OCI-LY1 (cell line): ENCODE measurements around the gene CLEC1A.

Experiments used
- EZH2 ChIP-seq: fragments of 200-600 bp; sonication (generic), shearing (Covaris generic); IDR thresholded peaks from 2 replicates; pipeline ENCODE4 v1.8.0; 2017; ENCODE audit warnings: borderline replicate concordance, mixed run types, mild to moderate bottlenecking, antibody characterized with exemption, low read length, moderate library complexity, mixed read lengths
- TF ChIP-seq, protein P1 (sequence below): fragments of 200-600 bp; sonication (generic), shearing (Covaris generic); IDR thresholded peaks from 2 replicates; pipeline ENCODE4 v1.5.1; 2017; ENCODE audit warnings: mild to moderate bottlenecking, antibody characterized with exemption, low read length, moderate library complexity, mixed read lengths

DNA sequence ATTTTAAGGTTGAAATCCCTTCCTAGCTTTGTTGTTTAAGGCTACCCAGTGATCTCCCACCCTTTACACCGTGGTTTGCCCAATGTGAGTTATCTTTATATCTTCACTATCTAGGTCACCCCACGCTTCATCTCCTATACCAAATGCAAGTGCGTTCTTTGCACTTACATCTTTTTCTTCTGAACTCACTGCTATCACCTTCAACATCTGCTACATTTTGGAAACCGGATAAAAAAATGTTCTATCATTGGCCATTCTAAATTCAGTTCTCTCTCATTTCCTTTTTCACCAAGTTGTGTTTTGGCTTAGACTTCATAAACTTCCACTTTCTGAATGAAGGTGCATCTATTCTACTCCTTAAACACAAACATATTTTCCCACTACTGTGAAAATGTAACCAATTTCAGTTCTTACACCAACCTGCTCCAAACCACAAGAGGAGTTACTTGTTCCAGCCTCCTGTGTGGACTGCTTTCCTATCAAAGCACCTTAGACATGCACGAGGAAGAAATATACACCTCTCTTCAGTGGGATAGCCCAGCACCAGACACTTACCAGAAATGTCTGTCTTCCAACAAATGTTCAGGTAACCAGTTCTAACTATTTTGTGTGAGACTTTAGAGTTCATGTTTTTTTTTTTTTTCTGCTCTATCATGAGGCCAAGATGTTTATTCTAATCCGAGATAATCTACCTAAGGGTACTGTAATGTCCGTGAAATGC is 46.4 kb downstream of the CLEC1A start:
- no peak for TF ChIP-seq EZH2
- TF ChIP-seq, protein P1, sequence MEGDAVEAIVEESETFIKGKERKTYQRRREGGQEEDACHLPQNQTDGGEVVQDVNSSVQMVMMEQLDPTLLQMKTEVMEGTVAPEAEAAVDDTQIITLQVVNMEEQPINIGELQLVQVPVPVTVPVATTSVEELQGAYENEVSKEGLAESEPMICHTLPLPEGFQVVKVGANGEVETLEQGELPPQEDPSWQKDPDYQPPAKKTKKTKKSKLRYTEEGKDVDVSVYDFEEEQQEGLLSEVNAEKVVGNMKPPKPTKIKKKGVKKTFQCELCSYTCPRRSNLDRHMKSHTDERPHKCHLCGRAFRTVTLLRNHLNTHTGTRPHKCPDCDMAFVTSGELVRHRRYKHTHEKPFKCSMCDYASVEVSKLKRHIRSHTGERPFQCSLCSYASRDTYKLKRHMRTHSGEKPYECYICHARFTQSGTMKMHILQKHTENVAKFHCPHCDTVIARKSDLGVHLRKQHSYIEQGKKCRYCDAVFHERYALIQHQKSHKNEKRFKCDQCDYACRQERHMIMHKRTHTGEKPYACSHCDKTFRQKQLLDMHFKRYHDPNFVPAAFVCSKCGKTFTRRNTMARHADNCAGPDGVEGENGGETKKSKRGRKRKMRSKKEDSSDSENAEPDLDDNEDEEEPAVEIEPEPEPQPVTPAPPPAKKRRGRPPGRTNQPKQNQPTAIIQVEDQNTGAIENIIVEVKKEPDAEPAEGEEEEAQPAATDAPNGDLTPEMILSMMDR = no peak
